Transverse colon (tissue), 4 donors: ENCODE measurements around the gene USP34. TPM values are rescaled to one million over a fixed set of nuclear protein-coding genes. Genes with fewer than 3 reads are reported as not detected.

ENCODE experiments used
- DNase-seq: peaks from one replicate; pipeline ENCODE4 v3.0.0-alpha.2; 2019
- H3K27ac ChIP-seq, 4 donors: fragments of 200-600 bp; sonication (generic); 2 replicates each; pipeline ENCODE4 v1.5.1; 2016 to 2018; ENCODE audit warnings: inconsistent platforms in 4 of 4
- H3K27me3 ChIP-seq: fragments of 200-600 bp; sonication (generic); 2 replicates; pipeline ENCODE4 v1.5.1; 2017; ENCODE audit warnings: inconsistent platforms
- H3K36me3 ChIP-seq, 4 donors: fragments of 200-600 bp; sonication (generic); 2 replicates each; pipeline ENCODE4 v1.5.1; 2017 to 2019; ENCODE audit warnings: inconsistent platforms in 4 of 4
- H3K4me1 ChIP-seq, 4 donors: fragments of 200-600 bp; sonication (generic); 2 replicates each; pipeline ENCODE4 v1.5.1; 2017 to 2020; ENCODE audit warnings: inconsistent platforms in 4 of 4
- H3K4me3 ChIP-seq, 4 donors: fragments of 200-600 bp; sonication (generic); 1 replicate in 1 of 4; 2 replicates in 3 of 4; pipeline versions ENCODE4 v1.5.1 to v1.6.1; 2017 to 2019; ENCODE audit warnings: inconsistent platforms in 4 of 4
- H3K9me3 ChIP-seq, 2 donors: fragments of 200-600 bp; sonication (generic); 2 replicates each; pipeline ENCODE4 v1.5.1; 2017 to 2019; ENCODE audit warnings: inconsistent platforms in 2 of 2
- EP300 ChIP-seq: sonication (generic); formaldehyde crosslinking; IDR thresholded peaks from one replicate; pipeline ENCODE4 v1.6.1; 2017; ENCODE audit warnings: antibody characterized with exemption, low read depth
- POLR2A ChIP-seq: fragments of 450-650 bp; IDR thresholded peaks from one replicate; pipeline ENCODE4 v1.6.1; 2016; ENCODE audit warnings: antibody characterized with exemption, mild to moderate bottlenecking, moderate library complexity
- POLR2AphosphoS5 ChIP-seq, 3 donors: sonication (generic); formaldehyde crosslinking; IDR thresholded peaks; one replicate each; pipeline ENCODE4 v1.6.1; 2016; ENCODE audit warnings: antibody characterized with exemption in 3 of 3
- WGBS, 2 donors: methylation state at CpG; one replicate each; pipeline ENCODE4 v1.1.5; 2018; ENCODE audit warnings: low coverage in 1 of 2; 5-methylcytosine and 5-hydroxymethylcytosine counted together
- in situ Hi-C, 4 donors: fragments of 200-750 bp; cut with MboI; loops; one replicate each; pipeline versions ENCODE4 v1.15.0 to v1.15.1; 2017; ENCODE audit warnings: low sequenced_read_pairs in 3 of 4, low pct_ligation_motif_present in 1 of 4, low pct_unique_long_range_greater_than_20kb in 1 of 4
- intact Hi-C: fragments of 100-400 bp; cut with DNase I; formaldehyde crosslinking; loops from one replicate; pipeline ENCODE4 v1.15.1; 2023; ENCODE audit warnings: low total_unique reads
- total RNA-seq, 4 donors: library from RNA; depleted of rRNA; stranded (reverse); fragments of >200 nt; gene quantifications; one replicate each; pipeline ENCODE4 v1.1.0, GENCODE V29; 2016
- TF ChIP-seq, protein P1 (sequence below), 5 experiments: fragments of 200-600 bp in 3 of 5; fragments of 450-650 bp in 2 of 5; sonication (generic) in 3 of 5; IDR thresholded peaks; 1 replicate in 2 of 5; 2 replicates in 3 of 5; pipeline ENCODE4 v1.5.1; 2016 to 2017; ENCODE audit warnings: antibody characterized with exemption in 5 of 5, inconsistent platforms in 3 of 5, mild to moderate bottlenecking in 2 of 5, moderate library complexity in 1 of 5

USP34 gene
- total RNA-seq, 4 donors from 2014 or later: 103 to 181 (median 115) TPM

DNA sequence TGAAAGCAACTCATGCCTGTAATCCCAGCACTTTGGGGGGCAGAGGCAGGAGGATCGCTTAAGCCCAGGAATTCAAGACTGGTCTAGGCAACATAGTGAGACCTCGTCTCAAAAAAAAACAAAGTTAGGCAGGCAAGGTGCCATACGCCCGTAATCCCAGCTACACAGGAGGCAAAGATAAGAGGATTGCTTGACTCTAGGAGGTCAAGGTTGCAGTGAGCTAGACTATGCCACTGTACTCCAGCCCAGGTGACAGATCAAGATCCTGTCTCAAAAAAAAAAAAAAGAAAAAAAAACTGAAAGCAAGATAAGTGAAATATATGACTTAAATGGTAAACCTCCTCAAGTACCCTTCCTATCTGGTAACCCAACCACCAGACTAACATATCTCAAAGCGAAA is 59.8 kb downstream of the USP34 start:
- in situ Hi-C loops (no loop called here), intact Hi-C loops (no loop called here)
- 91 to 100% methylated on average over 1 to 5 of the region's 5 CpGs for WGBS, 2 donors
- no peaks in the 10 kb centered on the region for H3K36me3 ChIP-seq
- H3K4me3 ChIP-seq: no peak overlapping the region
- TF ChIP-seq POLR2A: no peak
- TF ChIP-seq, protein P1, sequence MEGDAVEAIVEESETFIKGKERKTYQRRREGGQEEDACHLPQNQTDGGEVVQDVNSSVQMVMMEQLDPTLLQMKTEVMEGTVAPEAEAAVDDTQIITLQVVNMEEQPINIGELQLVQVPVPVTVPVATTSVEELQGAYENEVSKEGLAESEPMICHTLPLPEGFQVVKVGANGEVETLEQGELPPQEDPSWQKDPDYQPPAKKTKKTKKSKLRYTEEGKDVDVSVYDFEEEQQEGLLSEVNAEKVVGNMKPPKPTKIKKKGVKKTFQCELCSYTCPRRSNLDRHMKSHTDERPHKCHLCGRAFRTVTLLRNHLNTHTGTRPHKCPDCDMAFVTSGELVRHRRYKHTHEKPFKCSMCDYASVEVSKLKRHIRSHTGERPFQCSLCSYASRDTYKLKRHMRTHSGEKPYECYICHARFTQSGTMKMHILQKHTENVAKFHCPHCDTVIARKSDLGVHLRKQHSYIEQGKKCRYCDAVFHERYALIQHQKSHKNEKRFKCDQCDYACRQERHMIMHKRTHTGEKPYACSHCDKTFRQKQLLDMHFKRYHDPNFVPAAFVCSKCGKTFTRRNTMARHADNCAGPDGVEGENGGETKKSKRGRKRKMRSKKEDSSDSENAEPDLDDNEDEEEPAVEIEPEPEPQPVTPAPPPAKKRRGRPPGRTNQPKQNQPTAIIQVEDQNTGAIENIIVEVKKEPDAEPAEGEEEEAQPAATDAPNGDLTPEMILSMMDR (IDR thresholded peaks at IDR 0.05): no peak
- no peak for TF ChIP-seq POLR2AphosphoS5 (IDR thresholded peaks at IDR 0.05)
- TF ChIP-seq EP300: no peak
- H3K27ac ChIP-seq: no peak overlapping the region
- H3K9me3 ChIP-seq: no peaks in the 10 kb centered on the region
- peaks cover 0 to 7% (median 0%) of the 10 kb centered on the region in 4 donors for H3K4me1 ChIP-seq
- no peak for DNase-seq
- H3K27me3 ChIP-seq: no peaks in the 10 kb centered on the region

DNA sequence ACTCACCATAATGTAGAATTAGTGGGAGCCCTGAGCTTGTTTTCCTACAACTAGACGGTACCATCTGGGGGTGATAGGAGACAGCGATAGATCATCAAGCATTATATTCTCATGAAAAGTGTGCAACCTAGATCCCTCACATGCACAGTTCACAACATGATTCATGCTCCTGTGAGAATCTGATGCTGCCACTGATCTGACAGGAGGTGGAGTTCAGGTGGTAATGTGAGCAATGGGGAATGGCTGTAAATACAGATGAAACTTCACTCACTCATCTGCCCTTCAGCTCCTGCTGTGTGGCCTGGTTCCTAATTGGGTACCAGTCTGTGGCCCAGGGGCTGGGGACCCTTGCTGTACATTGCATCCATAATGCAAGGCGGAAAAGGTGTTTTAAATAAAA is 60.7 kb downstream of the USP34 start:
- TF ChIP-seq EP300: no peak
- no peak for TF ChIP-seq POLR2AphosphoS5 (IDR thresholded peaks at IDR 0.05)
- no peak for TF ChIP-seq POLR2A
- TF ChIP-seq, protein P1 (IDR thresholded peaks at IDR 0.05): no peak
- no peak for DNase-seq
- Histone ChIP-seq H3K36me3 (peaks cover 0 to 5% (median 0%) of the 10 kb centered on the region in 4 donors), H3K4me1 (peaks cover 0 to 3% (median 0%) of the 10 kb centered on the region in 4 donors), H3K4me3 (no peak overlapping the region), H3K27me3 (no peaks in the 10 kb centered on the region), H3K9me3 (no peaks in the 10 kb centered on the region), H3K27ac (no peak overlapping the region)
- 93 to 100% methylated on average over 2 to 3 of the region's 3 CpGs for WGBS, 2 donors
- intact Hi-C loops (no loop called here), in situ Hi-C loops (no loop called here)

DNA sequence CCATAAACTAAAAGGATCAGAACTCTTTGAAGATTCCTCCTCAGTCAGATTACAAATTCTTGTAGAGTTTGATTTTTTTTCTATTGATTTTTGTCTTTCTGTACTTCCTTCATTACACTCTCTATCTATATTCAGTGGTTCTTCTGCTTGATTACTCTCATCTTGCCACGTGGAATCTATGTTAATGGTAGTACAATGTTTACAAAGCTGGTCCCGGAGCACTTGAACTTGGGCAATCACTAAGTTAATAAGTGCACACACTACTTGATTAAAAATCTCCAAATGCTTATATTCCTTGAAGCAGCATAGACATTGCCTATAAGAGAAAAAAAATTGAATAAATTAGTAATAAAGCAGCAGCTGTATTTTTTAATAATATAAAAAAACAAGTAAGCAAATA is 65.1 kb downstream of the USP34 start:
- DNase-seq: no peak
- H3K9me3 ChIP-seq: no peaks in the 10 kb centered on the region
- no peak overlapping the region for H3K4me3 ChIP-seq
- WGBS, 2 donors: 32 to 42% methylated on average over 2 of the region's 2 CpGs
- no peaks in the 10 kb centered on the region for H3K4me1 ChIP-seq
- no peak for TF ChIP-seq EP300
- TF ChIP-seq, protein P1 (IDR thresholded peaks at IDR 0.05): no peak
- no peak for TF ChIP-seq POLR2AphosphoS5 (IDR thresholded peaks at IDR 0.05)
- no peak for TF ChIP-seq POLR2A
- intact Hi-C loops (no loop called here), in situ Hi-C loops (no loop called here)
- no peak overlapping the region for H3K27ac ChIP-seq
- peaks cover 0 to 6% (median 0%) of the 10 kb centered on the region in 4 donors for H3K36me3 ChIP-seq
- no peaks in the 10 kb centered on the region for H3K27me3 ChIP-seq

DNA sequence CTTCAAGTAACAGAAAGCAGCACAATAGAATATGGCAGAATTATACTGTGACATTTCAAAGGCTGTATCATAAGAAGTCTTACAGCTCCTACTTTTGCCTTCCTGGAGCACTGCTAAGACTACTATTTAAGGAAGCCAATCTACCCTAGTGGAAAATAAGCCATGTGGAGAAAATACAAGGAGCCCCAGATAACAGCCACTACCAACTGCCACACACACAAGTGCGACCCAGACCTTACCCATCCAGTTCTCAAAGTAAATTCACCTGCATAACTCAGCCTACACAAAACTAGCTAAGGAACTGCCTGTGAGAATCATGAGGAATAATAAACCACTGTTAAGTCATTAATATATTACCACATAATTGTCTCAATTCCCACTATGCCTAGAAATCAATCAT is 66.4 kb downstream of the USP34 start:
- intact Hi-C loops: no loop called here
- DNase-seq: no peak
- Histone ChIP-seq H3K4me1 (no peaks in the 10 kb centered on the region), H3K9me3 (no peaks in the 10 kb centered on the region), H3K27me3 (no peaks in the 10 kb centered on the region), H3K4me3 (no peak overlapping the region), H3K27ac (no peak overlapping the region), H3K36me3 (peaks cover 0 to 6% (median 0%) of the 10 kb centered on the region in 4 donors)
- WGBS, 2 donors: 96 to 100% methylated on average over 1 of the region's 1 CpG
- in situ Hi-C loops: no loop called here
- TF ChIP-seq, protein P1 (IDR thresholded peaks at IDR 0.05): no peak
- TF ChIP-seq POLR2A (no peak), POLR2AphosphoS5 (IDR thresholded peaks at IDR 0.05) (no peak), EP300 (no peak)
